ENCODE measurements around the gene NOS3.
"Not testable (repeated sequence)": the region's sequence is repeated elsewhere in the genome, so short reads cannot be mapped to it uniquely, and the experiment has no call there.

NOS3 gene

GRCh38 chr7:151013733-151014497 lies 23.1 kb downstream of the NOS3 start:
- peak; percentile 54 to 86 for DNase-seq (ENCODE audit: extremely low read depth in 1 of 2, low read depth in 1 of 2)

- DNase-seq (ENCODE audit: extremely low read depth in 1 of 2, low read depth in 1 of 2): no peak
Observed at GRCh38 chr7:151014950-151015349, 24.1 kb downstream of the NOS3 start.

GRCh38 chr7:151015967-151016366 lies 25.1 kb downstream of the NOS3 start:
- no peak for DNase-seq (ENCODE audit: extremely low read depth in 1 of 2, low read depth in 1 of 2)

GRCh38 chr7:151016505-151016904 lies 25.7 kb downstream of the NOS3 start:
- DNase-seq (ENCODE audit: extremely low read depth in 1 of 2, low read depth in 1 of 2): no peak

- no peak for DNase-seq (ENCODE audit: extremely low read depth in 1 of 2, low read depth in 1 of 2)
Observed at GRCh38 chr7:151016942-151017341, 26.1 kb downstream of the NOS3 start.

GRCh38 chr7:151017370-151017952 lies 26.6 kb downstream of the NOS3 start:
- DNase-seq (ENCODE audit: extremely low read depth in 1 of 2, low read depth in 1 of 2): no peak

- DNase-seq (ENCODE audit: extremely low read depth in 1 of 2, low read depth in 1 of 2): peak; percentile 55 to 71
Observed at GRCh38 chr7:151017953-151018420, 27.2 kb downstream of the NOS3 start.

GRCh38 chr7:151018421-151019129 lies 27.8 kb downstream of the NOS3 start:
- no peak for DNase-seq (ENCODE audit: extremely low read depth in 1 of 2, low read depth in 1 of 2)

- no peak for DNase-seq (ENCODE audit: extremely low read depth in 1 of 2, low read depth in 1 of 2)
Observed at GRCh38 chr7:151019130-151019447, 28.3 kb downstream of the NOS3 start.

GRCh38 chr7:151020231-151020630 lies 29.4 kb downstream of the NOS3 start:
- no peak for DNase-seq (ENCODE audit: extremely low read depth in 1 of 2, low read depth in 1 of 2)

- no peak for DNase-seq (ENCODE audit: extremely low read depth in 1 of 2, low read depth in 1 of 2)
Observed at GRCh38 chr7:151023232-151023631, 32.4 kb downstream of the NOS3 start.

- DNase-seq (ENCODE audit: extremely low read depth in 1 of 2, low read depth in 1 of 2): no peak
Observed at GRCh38 chr7:151024435-151025056, 33.7 kb downstream of the NOS3 start, which contains the start of gene ATG9B. Gene ATG9B, minus strand, starts transcription at chr7:151024494. Its CDS starts 71 bp downstream, at chr7:151024423.

- DNase-seq (ENCODE audit: extremely low read depth in 1 of 2, low read depth in 1 of 2): no peak
Observed at GRCh38 chr7:151025924-151026671, 35.3 kb downstream of the NOS3 start.

- not testable (repeated sequence) for DNase-seq (ENCODE audit: extremely low read depth in 1 of 2, low read depth in 1 of 2)
Observed at GRCh38 chr7:151026771-151027727, 36.2 kb downstream of the NOS3 start.

- not testable (repeated sequence) for DNase-seq (ENCODE audit: extremely low read depth in 1 of 2, low read depth in 1 of 2)
Observed at GRCh38 chr7:151027728-151028130, 36.9 kb downstream of the NOS3 start.

- peak; percentile 94 to 96 for DNase-seq (ENCODE audit: extremely low read depth in 1 of 2, low read depth in 1 of 2)
Observed at GRCh38 chr7:151028131-151028947, 37.5 kb downstream of the NOS3 start, which contains the start of gene ABCB8. Gene ABCB8, plus strand, starts transcription at chr7:151028450. Its CDS starts 66 bp downstream, at chr7:151028516.

GRCh38 chr7:151028948-151029501 lies 38.2 kb downstream of the NOS3 start:
- no peak for DNase-seq (ENCODE audit: extremely low read depth in 1 of 2, low read depth in 1 of 2)

- no peak for DNase-seq (ENCODE audit: extremely low read depth in 1 of 2, low read depth in 1 of 2)
Observed at GRCh38 chr7:151031011-151031410, 40.2 kb downstream of the NOS3 start.

Measured in stimulated activated CD8-positive, alpha-beta memory T cell treated with anti-CD3 and anti-CD28 coated beads, Interleukin-7, amount 100 ng/mL, for 48 hours (primary cell).